Measurements from ENCODE around the gene MDN1.
A peak's percentile ranks its signal among the peaks of the same experiment; 100 is the strongest.
"Not testable (repeated sequence)": the region's sequence is repeated elsewhere in the genome, so short reads cannot be mapped to it uniquely, and the experiment has no call there.

Gene MDN1

GRCh38 chr6:89769572-89769971 is 50.0 kb downstream of the MDN1 start:
- H3K4me1 Mint-ChIP-seq, result no peaks in the 10 kb centered on the region
- CTCF ChIA-PET, result no interaction called here
- no peaks in the 10 kb centered on the region for H3K9me3 Mint-ChIP-seq
- no peaks in the 10 kb centered on the region for H3K27me3 Mint-ChIP-seq
- H3K27ac Mint-ChIP-seq, result no peak overlapping the region
- H3K4me3 Mint-ChIP-seq, result no peak overlapping the region
- no peak for DNase-seq
- peaks cover 47% of the 10 kb centered on the region for H3K36me3 Mint-ChIP-seq

DNA sequence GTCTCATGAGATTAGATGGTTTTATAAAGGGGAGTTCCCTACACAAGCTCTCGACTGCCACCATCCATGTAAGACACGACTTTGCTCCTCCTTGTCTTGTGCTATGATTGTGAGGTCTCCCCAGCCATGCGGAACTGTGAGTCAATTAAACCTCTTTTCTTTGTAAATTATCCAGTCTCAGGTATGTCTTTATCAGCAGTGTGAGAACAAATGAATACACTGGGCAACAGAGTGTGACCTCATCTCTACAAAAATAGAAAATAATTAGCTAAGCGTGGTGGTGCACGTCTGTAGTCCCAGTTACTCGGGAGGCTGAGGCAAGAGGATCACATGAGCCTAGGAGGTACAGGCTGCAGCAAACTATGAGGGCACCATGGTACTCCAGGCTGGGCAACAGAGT is 51.3 kb downstream of the MDN1 start:
- Mint-ChIP-seq H3K27ac (no peak overlapping the region), H3K9me3 (no peaks in the 10 kb centered on the region), H3K36me3 (peaks cover 40% of the 10 kb centered on the region), H3K4me3 (no peak overlapping the region), H3K4me1 (no peaks in the 10 kb centered on the region), H3K27me3 (no peaks in the 10 kb centered on the region)
- DNase-seq, result no peak
- CTCF ChIA-PET, result interaction anchor here (2.0 kb wide), 1 partner anchor 24 kb away, joined by 6 read pairs; no protein-coding TSS in a partner anchor

DNA sequence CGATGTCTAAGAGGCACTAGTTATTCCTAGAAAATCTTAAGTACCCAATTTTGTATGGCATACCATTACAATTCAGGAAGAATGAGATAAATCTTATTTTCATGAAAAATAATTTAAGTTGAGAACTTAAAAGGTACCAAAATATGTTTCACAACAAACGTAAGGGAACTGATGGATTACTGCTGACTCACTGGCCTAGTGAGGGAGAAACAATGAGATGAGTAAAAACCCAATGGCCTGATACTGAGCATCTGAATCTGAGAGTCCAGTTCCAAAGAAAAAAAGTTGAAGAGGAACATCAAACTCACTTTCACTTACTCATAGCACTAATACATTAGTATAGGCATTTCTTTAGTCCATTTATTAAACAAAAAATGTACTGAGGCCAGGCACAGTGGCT is 56.0 kb downstream of the MDN1 start:
- DNase-seq, result no peak
- H3K9me3 Mint-ChIP-seq, result no peaks in the 10 kb centered on the region
- no peaks in the 10 kb centered on the region for H3K27me3 Mint-ChIP-seq
- H3K27ac Mint-ChIP-seq, result no peak overlapping the region
- H3K36me3 Mint-ChIP-seq, result peaks cover 41% of the 10 kb centered on the region
- no peaks in the 10 kb centered on the region for H3K4me1 Mint-ChIP-seq
- H3K4me3 Mint-ChIP-seq, result no peak overlapping the region
- CTCF ChIA-PET, result no interaction called here

DNA sequence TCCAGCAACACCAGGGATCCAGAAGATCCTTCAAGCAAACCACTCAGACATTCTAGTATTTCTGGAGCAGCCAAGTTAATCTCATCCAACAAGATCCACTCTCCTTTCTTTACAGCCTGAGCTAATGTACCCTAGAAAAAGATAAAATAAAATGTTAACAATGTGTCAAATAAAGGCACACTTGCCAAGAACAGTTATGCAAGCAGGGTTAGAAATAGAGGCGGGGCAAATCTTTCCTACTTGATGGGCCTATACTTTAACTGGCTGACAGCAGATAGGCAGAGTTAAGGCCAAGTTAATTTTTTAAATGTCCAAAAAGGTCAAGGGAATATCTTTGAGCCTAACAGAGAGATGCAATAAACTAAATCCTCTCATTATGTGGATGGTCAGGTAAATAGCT is 60.8 kb downstream of the MDN1 start:
- no peaks in the 10 kb centered on the region for H3K4me1 Mint-ChIP-seq
- CTCF ChIA-PET, result no interaction called here
- H3K9me3 Mint-ChIP-seq, result no peaks in the 10 kb centered on the region
- no peak overlapping the region for H3K4me3 Mint-ChIP-seq
- no peak overlapping the region for H3K27ac Mint-ChIP-seq
- DNase-seq, result no peak
- peaks cover 52% of the 10 kb centered on the region for H3K36me3 Mint-ChIP-seq
- H3K27me3 Mint-ChIP-seq, result no peaks in the 10 kb centered on the region

DNA sequence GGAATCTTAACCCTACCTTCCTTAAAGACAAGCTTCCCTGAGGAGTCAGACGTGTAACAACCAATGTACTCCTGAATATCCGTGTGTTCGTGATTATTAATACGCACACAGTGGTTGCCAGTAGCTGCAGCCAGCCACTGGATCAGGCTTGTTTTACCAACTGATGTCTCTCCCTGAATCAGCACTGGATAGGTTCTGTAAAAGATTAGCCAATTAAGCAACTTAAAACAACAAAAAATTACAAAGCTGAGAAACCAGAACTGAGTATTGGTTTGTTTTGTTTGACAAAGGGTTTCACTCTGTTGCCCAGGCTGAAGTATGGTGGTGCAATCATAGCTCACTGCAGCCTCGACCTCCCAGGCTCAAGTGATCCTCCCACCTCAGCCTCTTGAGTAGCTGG is 69.3 kb downstream of the MDN1 start:
- CTCF ChIA-PET, result interaction anchor here (0.6 kb wide), 1 partner anchor 43 kb away, joined by 4 read pairs; no protein-coding TSS in a partner anchor
- Mint-ChIP-seq H3K4me1 (no peaks in the 10 kb centered on the region), H3K9me3 (no peaks in the 10 kb centered on the region), H3K4me3 (no peak overlapping the region), H3K27me3 (no peaks in the 10 kb centered on the region), H3K36me3 (peaks cover 52% of the 10 kb centered on the region), H3K27ac (peak overlapping the region; percentile 59)
- no peak for DNase-seq

GRCh38 chr6:89749918-89750317 is 69.7 kb downstream of the MDN1 start:
- CTCF ChIA-PET, result interaction anchor here (0.6 kb wide), 1 partner anchor 43 kb away, joined by 4 read pairs; no protein-coding TSS in a partner anchor

DNA sequence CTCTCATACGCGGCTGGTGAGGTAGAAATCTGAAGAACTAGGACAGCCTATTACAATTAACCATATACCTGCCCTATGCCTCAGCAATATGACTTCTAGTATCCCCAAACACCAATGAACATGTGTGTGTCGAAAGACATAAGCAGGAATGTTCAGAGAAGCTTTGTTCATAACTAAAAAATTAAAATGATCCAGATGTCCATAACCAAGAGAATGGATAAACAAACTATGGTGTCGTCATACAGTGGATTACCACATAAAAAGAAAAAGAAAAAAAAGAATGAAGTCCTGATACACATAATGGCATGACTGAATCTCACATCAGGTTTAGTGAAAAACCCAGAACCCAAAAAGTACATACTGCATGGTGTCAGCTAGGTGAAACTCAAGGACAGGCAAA is 73.9 kb downstream of the MDN1 start:
- H3K36me3 Mint-ChIP-seq, result peaks cover 47% of the 10 kb centered on the region

More at GRCh38 chr6:89749918-89750317, 69.7 kb downstream of the MDN1 start:
- H3K4me1 Mint-ChIP-seq, result no peaks in the 10 kb centered on the region
- H3K4me3 Mint-ChIP-seq, result no peak overlapping the region
- no peak for DNase-seq
- H3K36me3 Mint-ChIP-seq, result peaks cover 53% of the 10 kb centered on the region
- no peaks in the 10 kb centered on the region for H3K27me3 Mint-ChIP-seq
- no peaks in the 10 kb centered on the region for H3K9me3 Mint-ChIP-seq
- H3K27ac Mint-ChIP-seq, result no peak overlapping the region

GRCh38 chr6:89745096-89745495 is 74.5 kb downstream of the MDN1 start:
- DNase-seq, result no peak
- Mint-ChIP-seq H3K4me1 (no peaks in the 10 kb centered on the region), H3K27ac (no peak overlapping the region), H3K36me3 (peaks cover 52% of the 10 kb centered on the region), H3K27me3 (no peaks in the 10 kb centered on the region), H3K4me3 (no peak overlapping the region), H3K9me3 (no peaks in the 10 kb centered on the region)
- CTCF ChIA-PET, result no interaction called here

More for the DNA sequence above, 73.9 kb downstream of the MDN1 start:
- DNase-seq, result no peak
- H3K4me3 Mint-ChIP-seq, result no peak overlapping the region
- no peaks in the 10 kb centered on the region for H3K27me3 Mint-ChIP-seq
- no peak overlapping the region for H3K27ac Mint-ChIP-seq
- CTCF ChIA-PET, result no interaction called here
- H3K4me1 Mint-ChIP-seq, result no peaks in the 10 kb centered on the region
- H3K9me3 Mint-ChIP-seq, result no peaks in the 10 kb centered on the region

DNA sequence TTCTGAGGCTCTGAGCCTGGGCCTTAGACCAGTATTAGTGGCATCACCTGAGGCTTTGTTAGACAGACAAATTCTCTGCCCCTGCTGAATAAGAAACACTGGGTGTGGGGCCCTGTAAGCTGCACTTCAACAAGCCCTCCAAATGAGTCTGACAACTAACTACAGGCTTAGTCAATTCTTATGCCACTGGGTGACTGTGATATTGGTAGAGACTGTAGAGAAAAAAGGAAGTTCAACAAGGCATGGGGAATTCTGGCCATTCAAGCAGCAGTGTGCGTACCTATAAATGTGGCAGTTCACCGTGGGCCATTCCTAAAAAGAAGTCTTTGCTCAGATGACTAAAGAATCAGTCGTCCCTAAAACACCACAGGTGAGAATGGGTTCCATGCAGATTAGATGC is 82.7 kb downstream of the MDN1 start:
- CTCF ChIA-PET, result interaction anchor here (0.6 kb wide), 1 partner anchor 80 kb away, joined by 3 read pairs; no protein-coding TSS in a partner anchor

DNA sequence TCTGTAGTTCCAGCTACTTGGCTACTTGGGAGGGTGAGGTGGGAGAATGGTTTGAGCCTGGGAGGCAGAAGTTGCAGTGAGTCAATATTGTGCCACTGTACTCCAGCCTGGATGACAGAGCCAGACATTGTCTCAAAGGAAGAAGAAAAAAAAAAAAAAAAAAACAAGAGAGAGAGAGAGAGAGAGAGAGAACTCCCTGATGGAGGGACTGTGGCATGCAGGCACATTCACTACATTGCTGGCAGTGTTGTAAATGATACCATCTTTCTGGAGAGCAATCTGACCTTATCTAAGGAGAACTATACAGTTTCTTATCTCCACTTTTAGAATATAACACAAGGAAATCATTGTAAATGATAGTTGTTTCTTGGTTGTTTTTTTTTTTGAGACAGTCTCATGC is 85.1 kb downstream of the MDN1 start:
- Mint-ChIP-seq H3K27me3 (no peaks in the 10 kb centered on the region), H3K9me3 (no peaks in the 10 kb centered on the region), H3K4me1 (no peaks in the 10 kb centered on the region), H3K27ac (no peak overlapping the region), H3K36me3 (peaks cover 60% of the 10 kb centered on the region), H3K4me3 (no peak overlapping the region)
- no peak for DNase-seq
- CTCF ChIA-PET, result no interaction called here

More for the DNA sequence above, 82.7 kb downstream of the MDN1 start:
- Mint-ChIP-seq H3K4me3 (no peak overlapping the region), H3K4me1 (no peaks in the 10 kb centered on the region), H3K9me3 (no peaks in the 10 kb centered on the region), H3K27me3 (no peaks in the 10 kb centered on the region), H3K36me3 (peaks cover 56% of the 10 kb centered on the region), H3K27ac (no peak overlapping the region)
- no peak for DNase-seq

- Mint-ChIP-seq H3K4me3 (no peak overlapping the region), H3K9me3 (no peaks in the 10 kb centered on the region), H3K4me1 (no peaks in the 10 kb centered on the region), H3K27ac (no peak overlapping the region), H3K27me3 (no peaks in the 10 kb centered on the region), H3K36me3 (peaks cover 55% of the 10 kb centered on the region)
- CTCF ChIA-PET, result interaction anchor here (1.5 kb wide), 1 partner anchor 62 kb away, joined by 3 read pairs; no protein-coding TSS in a partner anchor
- no peak for DNase-seq
These were observed 87.5 kb downstream of the MDN1 start for GRCh38 chr6:89731924-89732567.

- not testable (repeated sequence) for H3K27ac Mint-ChIP-seq, H3K9me3 Mint-ChIP-seq, H3K4me3 Mint-ChIP-seq, DNase-seq, H3K4me1 Mint-ChIP-seq, H3K27me3 Mint-ChIP-seq
- H3K36me3 Mint-ChIP-seq, result peaks cover 55% of the 10 kb centered on the region
- CTCF ChIA-PET, result interaction anchor here (1.5 kb wide), 1 partner anchor 62 kb away, joined by 3 read pairs; no protein-coding TSS in a partner anchor
These were observed 88.3 kb downstream of the MDN1 start for GRCh38 chr6:89731262-89731661.

- no peaks in the 10 kb centered on the region for H3K4me1 Mint-ChIP-seq
- CTCF ChIA-PET, result no interaction called here
- H3K36me3 Mint-ChIP-seq, result peaks cover 57% of the 10 kb centered on the region
- H3K27me3 Mint-ChIP-seq, result no peaks in the 10 kb centered on the region
- no peak overlapping the region for H3K4me3 Mint-ChIP-seq
- H3K27ac Mint-ChIP-seq, result no peak overlapping the region
- DNase-seq, result no peak
- no peaks in the 10 kb centered on the region for H3K9me3 Mint-ChIP-seq
These were observed 89.8 kb downstream of the MDN1 start for GRCh38 chr6:89729818-89730217.

- no peaks in the 10 kb centered on the region for H3K4me1 Mint-ChIP-seq
- no peak overlapping the region for H3K27ac Mint-ChIP-seq
- no peaks in the 10 kb centered on the region for H3K27me3 Mint-ChIP-seq
- H3K36me3 Mint-ChIP-seq, result peaks cover 61% of the 10 kb centered on the region
- no peak overlapping the region for H3K4me3 Mint-ChIP-seq
- no peak for DNase-seq
- CTCF ChIA-PET, result no interaction called here
- H3K9me3 Mint-ChIP-seq, result no peaks in the 10 kb centered on the region
These were observed 92.1 kb downstream of the MDN1 start for GRCh38 chr6:89727501-89727900.

DNA sequence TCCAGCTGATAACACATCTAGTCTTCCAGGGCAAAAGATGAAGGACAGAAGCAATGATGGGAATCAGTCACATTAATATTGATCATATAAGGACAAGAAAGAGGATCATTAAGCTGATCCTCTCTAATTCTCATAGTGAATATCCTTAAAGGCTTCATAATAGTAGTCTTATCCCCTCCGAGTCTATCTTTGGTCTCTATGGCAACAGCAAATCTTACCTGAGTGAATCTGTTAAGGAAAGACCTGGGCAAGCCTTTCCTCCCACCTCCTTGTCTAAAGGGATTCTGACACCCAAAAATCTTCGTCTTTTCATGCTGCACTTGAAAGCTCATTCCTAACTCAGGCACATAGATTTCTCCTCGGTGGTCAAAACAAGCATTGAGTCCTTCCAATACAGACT is 94.6 kb downstream of the MDN1 start:
- Mint-ChIP-seq H3K4me3 (no peak overlapping the region), H3K9me3 (no peaks in the 10 kb centered on the region), H3K27me3 (no peaks in the 10 kb centered on the region), H3K36me3 (peaks cover 43% of the 10 kb centered on the region), H3K4me1 (no peaks in the 10 kb centered on the region), H3K27ac (no peak overlapping the region)
- CTCF ChIA-PET, result interaction anchor here (1.0 kb wide), 1 partner anchor 18 kb away, joined by 3 read pairs; no protein-coding TSS in a partner anchor
- no peak for DNase-seq

All from activated naive CD4-positive, alpha-beta T cell treated with anti-CD3 and anti-CD28 coated beads, Interleukin-2, amount 10 ng/mL, durations not matched to agents 7 days and 5 days (primary cell).